ENCODE data around the gene RALY. TPM values are rescaled to one million over a fixed set of nuclear protein-coding genes. Genes with fewer than 3 reads are reported as not detected.

The RALY gene
- total RNA-seq, 1 donor from 2014 or later: 147 TPM

DNA sequence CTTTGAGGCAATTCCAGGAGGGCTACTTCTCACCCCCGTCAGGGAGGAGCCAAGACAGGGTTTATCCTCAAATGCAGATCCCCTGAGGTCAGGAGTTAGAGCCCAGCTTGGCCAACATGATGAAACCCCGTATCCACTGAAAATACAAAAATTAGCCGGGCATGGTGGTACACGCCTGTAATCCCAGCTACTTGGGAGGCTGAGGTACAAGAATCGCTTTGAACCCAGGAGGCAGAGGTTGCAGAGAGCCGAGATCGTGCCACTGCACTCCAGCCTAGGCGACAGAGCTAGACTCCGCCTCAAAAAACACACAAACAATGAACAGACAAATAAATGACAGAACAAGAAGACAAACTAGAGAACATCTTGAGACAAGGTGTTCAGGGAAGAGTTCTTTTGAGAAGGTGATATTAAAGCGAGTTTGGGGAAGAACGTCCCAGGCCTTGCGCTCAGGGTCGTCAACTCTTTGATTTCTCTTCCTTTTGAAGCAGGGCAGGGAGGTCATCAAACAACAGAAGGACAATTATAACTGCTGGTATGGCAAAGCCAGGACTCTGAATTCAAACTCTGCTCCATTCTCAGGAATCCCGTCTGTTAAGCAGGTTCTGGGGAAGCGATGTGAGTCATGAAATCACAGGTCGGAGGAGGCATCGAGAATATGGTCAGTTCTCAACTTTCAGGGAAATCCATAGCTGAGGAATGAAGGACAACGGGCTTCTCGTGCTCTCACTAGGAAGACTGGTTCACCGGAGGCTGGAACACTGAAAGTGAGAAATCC lies 1.4 kb upstream of the RALY start:
- DNase-seq (ENCODE audit: low spot score): no peak
- Mint-ChIP-seq H3K9me3 (no peaks in the 10 kb centered on the region), H3K36me3 (ENCODE audit: low read depth) (peaks cover 3% of the 10 kb centered on the region), H3K4me3 (peak overlapping the region; percentile 88), H3K4me1 (ENCODE audit: low read depth) (peaks cover 50% of the 10 kb centered on the region), H3K27me3 (ENCODE audit: insufficient read depth) (peaks cover 3% of the 10 kb centered on the region), H3K27ac (peak overlapping the region; percentile 97)
- intact Hi-C loops (cut with micrococcal nuclease): loop anchor here (2.0 to 10.0 kb wide), 9 partner anchors 270 to 1788 kb away; partner anchors contain the start of genes ACSS2, DYNLRB1, E2F1 and ERGIC3

- peaks cover 7% of the 10 kb centered on the region for H3K36me3 Mint-ChIP-seq (ENCODE audit: low read depth)
- peak; percentile 99 for DNase-seq (ENCODE audit: low spot score)
- peak overlapping the region; percentile 97 for H3K27ac Mint-ChIP-seq
- peaks cover 58% of the 10 kb centered on the region for H3K4me1 Mint-ChIP-seq (ENCODE audit: low read depth)
- intact Hi-C loops (cut with micrococcal nuclease): loop anchor here (1.0 to 10.0 kb wide), 15 partner anchors 81 to 1788 kb away; partner anchors contain the start of genes ACSS2, AHCY, CHMP4B and DYNLRB1
- peaks cover 2% of the 10 kb centered on the region for H3K27me3 Mint-ChIP-seq (ENCODE audit: insufficient read depth)
- peak overlapping the region; percentile 88 for H3K4me3 Mint-ChIP-seq
- no peaks in the 10 kb centered on the region for H3K9me3 Mint-ChIP-seq
Measured at GRCh38 chr20:33992923-33993575, 662 bp upstream of the RALY start.

GRCh38 chr20:33994222-33994913 lies 657 bp downstream of the RALY start:
- Mint-ChIP-seq H3K27me3 (ENCODE audit: insufficient read depth) (no peaks in the 10 kb centered on the region), H3K27ac (peak overlapping the region; percentile 97), H3K9me3 (no peaks in the 10 kb centered on the region), H3K4me1 (ENCODE audit: low read depth) (peaks cover 71% of the 10 kb centered on the region), H3K36me3 (ENCODE audit: low read depth) (peaks cover 17% of the 10 kb centered on the region), H3K4me3 (peak overlapping the region; percentile 95)
- DNase-seq (ENCODE audit: low spot score): peak; percentile 84
- intact Hi-C loops (cut with micrococcal nuclease): loop anchor here (1.0 to 10.0 kb wide), 9 partner anchors 43 to 1960 kb away; partner anchors contain the start of genes DYNLRB1, E2F1, ERGIC3 and ITCH

DNA sequence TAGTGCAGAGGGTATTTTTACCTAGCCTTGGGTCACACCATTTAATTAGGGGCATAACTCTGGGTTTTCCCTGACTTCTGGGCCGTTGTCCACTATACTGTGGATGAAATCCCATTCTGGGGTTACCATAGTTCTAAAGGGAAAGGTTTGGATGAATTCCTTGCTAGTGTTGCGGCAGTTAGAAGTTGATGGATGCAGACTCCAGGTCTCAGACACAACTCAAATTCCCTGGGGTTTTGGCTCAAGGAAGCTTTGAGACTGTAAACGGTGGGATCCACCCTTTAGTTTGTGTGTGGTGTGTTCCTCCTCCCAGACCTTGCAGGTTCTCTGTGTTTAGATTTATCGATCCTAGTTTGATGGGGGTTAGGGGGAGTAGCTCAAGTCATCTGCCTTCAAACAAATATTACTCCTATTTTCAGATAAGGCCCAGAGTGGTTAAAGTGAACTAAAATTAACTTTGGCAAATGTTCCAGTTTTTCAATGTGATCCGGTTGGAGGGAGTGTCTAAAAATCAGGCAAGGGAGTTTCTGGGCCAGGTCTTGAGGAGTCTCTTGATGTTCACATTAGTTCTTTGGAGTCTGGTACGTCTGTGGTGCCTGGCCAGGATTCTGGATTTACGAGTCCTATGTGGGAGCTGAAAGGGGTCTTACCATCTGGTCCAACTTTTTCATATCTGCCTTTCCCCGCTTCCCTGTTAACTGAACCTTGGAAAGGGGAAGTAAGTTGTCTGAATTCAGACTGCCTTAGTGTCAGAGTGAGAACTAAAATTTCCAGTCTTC lies 1.5 kb downstream of the RALY start:
- no peak for DNase-seq (ENCODE audit: low spot score)
- Mint-ChIP-seq H3K27ac (peak overlapping the region; percentile 57), H3K9me3 (no peaks in the 10 kb centered on the region), H3K27me3 (ENCODE audit: insufficient read depth) (no peaks in the 10 kb centered on the region), H3K4me3 (peak overlapping the region; percentile 95), H3K36me3 (ENCODE audit: low read depth) (peaks cover 14% of the 10 kb centered on the region), H3K4me1 (ENCODE audit: low read depth) (peaks cover 74% of the 10 kb centered on the region)
- intact Hi-C loops (cut with micrococcal nuclease): loop anchor here (2.0 to 10.0 kb wide), 4 partner anchors 370 to 1960 kb away; partner anchors contain the start of genes ITCH, PLAGL2, POFUT1 and SCAND1

- Mint-ChIP-seq H3K36me3 (ENCODE audit: low read depth) (peaks cover 26% of the 10 kb centered on the region), H3K27me3 (ENCODE audit: insufficient read depth) (no peaks in the 10 kb centered on the region), H3K9me3 (no peaks in the 10 kb centered on the region), H3K27ac (no peak overlapping the region), H3K4me3 (no peak overlapping the region), H3K4me1 (ENCODE audit: low read depth) (peaks cover 76% of the 10 kb centered on the region)
- no peak for DNase-seq (ENCODE audit: low spot score)
- intact Hi-C loops (cut with micrococcal nuclease): loop anchor here (10.0 kb wide), 3 partner anchors 366 to 1794 kb away; partner anchors contain the start of genes ITCH, PLAGL2, POFUT1 and TP53INP2
Measured at GRCh38 chr20:33999025-33999649, 5.4 kb downstream of the RALY start.

GRCh38 chr20:34001378-34001777 lies 7.7 kb downstream of the RALY start:
- no peaks in the 10 kb centered on the region for H3K27me3 Mint-ChIP-seq (ENCODE audit: insufficient read depth)
- intact Hi-C loops (cut with micrococcal nuclease): no loop called here
- H3K4me3 Mint-ChIP-seq: no peak overlapping the region
- H3K27ac Mint-ChIP-seq: no peak overlapping the region
- peaks cover 68% of the 10 kb centered on the region for H3K4me1 Mint-ChIP-seq (ENCODE audit: low read depth)
- H3K9me3 Mint-ChIP-seq: no peaks in the 10 kb centered on the region
- DNase-seq (ENCODE audit: low spot score): no peak
- H3K36me3 Mint-ChIP-seq (ENCODE audit: low read depth): peaks cover 26% of the 10 kb centered on the region

DNA sequence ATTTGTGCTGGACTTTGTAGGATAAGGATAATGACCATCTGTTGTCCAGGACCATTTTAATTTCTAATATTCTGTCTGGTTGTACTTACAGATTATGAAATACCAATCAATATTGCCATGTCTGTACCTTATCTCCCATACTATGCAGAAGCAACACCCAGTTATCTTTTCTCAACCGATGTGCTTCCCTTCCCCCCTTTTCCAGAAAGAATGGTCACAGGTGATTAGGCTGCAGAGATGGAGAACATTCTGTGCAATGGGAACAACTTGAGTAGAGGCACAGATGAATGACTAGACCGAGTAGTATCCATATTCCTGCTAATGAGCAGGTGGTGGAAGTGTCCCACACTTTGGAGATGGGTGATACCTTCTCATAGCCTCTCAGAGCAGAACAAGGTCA lies 10.5 kb downstream of the RALY start:
- Mint-ChIP-seq H3K4me3 (no peak overlapping the region), H3K9me3 (no peaks in the 10 kb centered on the region), H3K27ac (no peak overlapping the region), H3K27me3 (ENCODE audit: insufficient read depth) (no peaks in the 10 kb centered on the region), H3K36me3 (ENCODE audit: low read depth) (peaks cover 17% of the 10 kb centered on the region), H3K4me1 (ENCODE audit: low read depth) (peaks cover 55% of the 10 kb centered on the region)
- no peak for DNase-seq (ENCODE audit: low spot score)
- intact Hi-C loops (cut with micrococcal nuclease): no loop called here

DNA sequence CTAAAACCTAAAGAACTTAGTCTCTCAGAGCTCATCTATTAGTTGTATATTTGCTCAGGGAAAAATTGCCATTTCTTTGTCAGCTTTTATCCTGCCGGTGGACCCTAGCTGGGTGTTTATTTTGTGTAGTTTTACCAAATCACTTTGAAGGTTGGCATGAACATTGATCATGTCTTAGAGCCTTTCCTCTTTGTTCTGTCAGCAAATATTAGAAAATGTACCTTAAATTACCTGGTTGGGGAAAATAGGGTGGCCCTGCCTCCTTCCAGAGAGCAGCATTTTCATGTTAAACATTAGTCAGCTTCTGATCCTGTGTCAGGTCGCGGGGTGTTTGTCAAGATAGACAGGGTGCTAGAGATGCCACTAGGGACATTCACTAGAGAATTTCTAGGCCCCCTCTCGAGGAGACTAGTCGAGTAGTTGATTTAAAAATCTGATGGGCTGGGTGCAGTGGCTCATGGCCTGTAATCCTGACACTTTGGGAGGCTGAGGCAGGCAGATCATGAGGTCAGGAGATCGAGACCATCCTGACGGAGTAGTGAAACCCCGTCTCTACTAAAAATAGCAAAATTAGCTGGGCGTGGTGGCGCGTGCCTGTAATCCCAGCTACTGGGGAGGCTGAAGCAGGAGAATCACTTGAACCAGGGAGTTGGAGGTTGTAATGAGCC lies 11.2 kb downstream of the RALY start:
- intact Hi-C loops (cut with micrococcal nuclease): no loop called here
- Mint-ChIP-seq H3K4me3 (no peak overlapping the region), H3K4me1 (ENCODE audit: low read depth) (peaks cover 55% of the 10 kb centered on the region), H3K27ac (no peak overlapping the region), H3K36me3 (ENCODE audit: low read depth) (peaks cover 17% of the 10 kb centered on the region), H3K9me3 (no peaks in the 10 kb centered on the region), H3K27me3 (ENCODE audit: insufficient read depth) (no peaks in the 10 kb centered on the region)
- no peak for DNase-seq (ENCODE audit: low spot score)

DNA sequence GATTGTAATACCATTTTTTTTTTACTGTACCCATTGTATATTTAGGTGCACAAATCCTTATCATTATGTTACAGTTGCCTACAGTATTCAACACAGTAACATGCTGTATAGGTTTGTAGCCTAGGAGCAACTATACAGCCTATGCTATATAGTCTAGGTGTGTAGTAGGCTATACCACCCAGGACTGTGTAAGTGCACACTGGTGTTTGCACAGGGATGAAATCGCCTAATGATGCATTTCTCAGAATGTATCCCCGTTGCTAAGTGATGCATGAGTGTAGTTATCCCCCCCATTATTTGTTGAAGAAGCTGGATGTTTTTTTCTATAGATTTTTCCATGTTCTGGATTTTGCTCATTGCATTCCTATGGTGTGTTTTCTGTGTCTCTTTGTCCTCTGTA lies 12.9 kb downstream of the RALY start:
- no peaks in the 10 kb centered on the region for H3K27me3 Mint-ChIP-seq (ENCODE audit: insufficient read depth)
- no peaks in the 10 kb centered on the region for H3K9me3 Mint-ChIP-seq
- H3K4me3 Mint-ChIP-seq: no peak overlapping the region
- no peak for DNase-seq (ENCODE audit: low spot score)
- intact Hi-C loops (cut with micrococcal nuclease): no loop called here
- H3K27ac Mint-ChIP-seq: no peak overlapping the region
- peaks cover 55% of the 10 kb centered on the region for H3K4me1 Mint-ChIP-seq (ENCODE audit: low read depth)
- H3K36me3 Mint-ChIP-seq (ENCODE audit: low read depth): peaks cover 17% of the 10 kb centered on the region

GRCh38 chr20:34008477-34008876 lies 14.8 kb downstream of the RALY start:
- Mint-ChIP-seq H3K4me1 (ENCODE audit: low read depth) (peaks cover 51% of the 10 kb centered on the region), H3K27ac (peak overlapping the region; percentile 83)
- intact Hi-C loops (cut with micrococcal nuclease): no loop called here

DNA sequence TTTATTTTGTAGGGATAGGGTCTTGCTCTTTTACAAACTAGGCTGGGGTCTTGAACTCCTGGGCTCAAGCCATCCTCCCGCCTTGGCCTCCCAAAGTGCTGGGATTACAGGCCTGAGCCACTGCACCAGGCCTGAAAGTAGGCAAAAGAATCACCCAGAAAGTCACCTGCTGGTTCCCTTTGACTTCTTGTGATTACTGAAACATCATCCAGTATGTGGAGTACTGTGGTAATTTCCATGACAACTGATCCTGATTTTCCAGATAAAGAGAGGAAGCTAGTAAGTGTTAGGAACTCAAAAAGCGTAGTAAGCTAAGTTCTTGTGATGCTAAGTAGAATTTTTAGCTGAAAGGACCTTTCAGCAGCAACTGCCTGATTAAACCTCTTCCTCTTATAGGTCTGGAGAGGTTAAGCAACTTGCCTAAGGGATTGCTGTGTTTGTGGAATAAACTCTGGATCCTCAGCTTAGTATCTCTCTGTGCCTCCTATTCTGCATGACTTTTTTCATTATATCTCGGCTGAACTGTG lies 16.8 kb downstream of the RALY start:
- Mint-ChIP-seq H3K9me3 (no peaks in the 10 kb centered on the region), H3K4me3 (no peak overlapping the region), H3K36me3 (ENCODE audit: low read depth) (peaks cover 9% of the 10 kb centered on the region), H3K27me3 (ENCODE audit: insufficient read depth) (no peaks in the 10 kb centered on the region), H3K27ac (no peak overlapping the region), H3K4me1 (ENCODE audit: low read depth) (peaks cover 48% of the 10 kb centered on the region)
- DNase-seq (ENCODE audit: low spot score): no peak
- intact Hi-C loops (cut with micrococcal nuclease): no loop called here

More at GRCh38 chr20:34008477-34008876, 14.8 kb downstream of the RALY start:
- peak overlapping the region; percentile 23 for H3K4me3 Mint-ChIP-seq
- no peak for DNase-seq (ENCODE audit: low spot score)
- H3K27me3 Mint-ChIP-seq (ENCODE audit: insufficient read depth): no peaks in the 10 kb centered on the region
- H3K36me3 Mint-ChIP-seq (ENCODE audit: low read depth): peaks cover 12% of the 10 kb centered on the region
- H3K9me3 Mint-ChIP-seq: no peaks in the 10 kb centered on the region
